Fibroblast of villous mesenchyme (primary cell): ENCODE measurements around the gene HMG20A. TPM values are rescaled to one million over a fixed set of nuclear protein-coding genes. Genes with fewer than 3 reads are reported as not detected.
A peak's percentile ranks its signal among the peaks of the same experiment; 100 is the strongest.

ENCODE experiments used
- DNase-seq: peaks from one replicate; pipeline ENCODE4 v3.0.0-alpha.2; 2010; ENCODE audit warnings: low read depth
- H3K4me3 ChIP-seq: 2 replicates; pipeline ENCODE4 v1.5.1; 2011; ENCODE audit warnings: low read depth, mild to moderate bottlenecking, low read length
- CTCF ChIP-seq: IDR thresholded peaks from 2 replicates; pipeline ENCODE4 v1.5.1; 2012; ENCODE audit warnings: low read depth, mild to moderate bottlenecking, low read length; ENCODE audit not compliant: insufficient read depth
- total RNA-seq: library from RNA; depleted of rRNA; stranded (reverse); fragments of >200 nt; gene quantifications from 2 replicates; pipeline ENCODE4 v1.2.3, GENCODE V29; 2012

HMG20A gene
- total RNA-seq, 1 donor: 36.7 TPM

GRCh38 chr15:77495838-77496596 is 75.3 kb downstream of the HMG20A start:
- no peak overlapping the region for H3K4me3 ChIP-seq
- TF ChIP-seq CTCF: no peak
- DNase-seq: no peak

- DNase-seq: peak; percentile 95
- peak; percentile 97 for TF ChIP-seq CTCF
- H3K4me3 ChIP-seq: no peak overlapping the region
Observed at GRCh38 chr15:77496715-77497109, 76.0 kb downstream of the HMG20A start.

GRCh38 chr15:77497110-77497737 is 76.5 kb downstream of the HMG20A start:
- no peak overlapping the region for H3K4me3 ChIP-seq
- no peak for DNase-seq

GRCh38 chr15:77497942-77498361 is 77.3 kb downstream of the HMG20A start:
- TF ChIP-seq CTCF: no peak

More at GRCh38 chr15:77497110-77497737, 76.5 kb downstream of the HMG20A start:
- TF ChIP-seq CTCF: no peak

GRCh38 chr15:77499087-77499760 is 78.5 kb downstream of the HMG20A start:
- H3K4me3 ChIP-seq: no peak overlapping the region
- no peak for TF ChIP-seq CTCF
- no peak for DNase-seq

More at GRCh38 chr15:77497942-77498361, 77.3 kb downstream of the HMG20A start:
- no peak overlapping the region for H3K4me3 ChIP-seq
- DNase-seq: no peak

- TF ChIP-seq CTCF: no peak
- peak; percentile 45 for DNase-seq
- no peak overlapping the region for H3K4me3 ChIP-seq
Observed at GRCh38 chr15:77500989-77501388, 80.3 kb downstream of the HMG20A start.
